WTC11 (cell line): Measurements from ENCODE around the gene ALOX12B. TPM values are rescaled to one million over a fixed set of nuclear protein-coding genes. Genes with fewer than 3 reads are reported as not detected.

Experiments used
- ATAC-seq: fragments of 200-7000 bp; cut with Tn5 transposase; 2 replicates; pipeline ENCODE4 v1.10.0; 2021; ENCODE audit warnings: mild to moderate bottlenecking, moderate library complexity
- CTCF ChIA-PET: fragments of 300-600 bp; sonication (Branson Sonifier 250); formaldehyde crosslinking; loops from one replicate; lab custom pipeline; 2021; ENCODE audit warnings: antibody characterized with exemption; lab: Charles Lee
- POLR2A ChIA-PET: fragments of 350-600 bp; sonication (Branson Sonifier 250); formaldehyde crosslinking; loops from one replicate; lab custom pipeline; 2021; ENCODE audit warnings: antibody characterized with exemption; lab: Charles Lee
- DNase-seq: peaks from one replicate; pipeline ENCODE4 v3.0.0; 2021; ENCODE audit warnings: low spot score
- H3K27ac Mint-ChIP-seq: 2 replicates; pipeline ENCODE4 v1.8.0; 2021; ENCODE audit warnings: mixed read lengths
- H3K27me3 Mint-ChIP-seq: 2 replicates; pipeline ENCODE4 v1.8.0; 2021; ENCODE audit warnings: low read depth, mild to moderate bottlenecking, moderate library complexity, mixed read lengths
- H3K36me3 Mint-ChIP-seq: 2 replicates; pipeline ENCODE4 v1.8.0; 2021; ENCODE audit warnings: mixed read lengths
- H3K4me1 Mint-ChIP-seq: 2 replicates; pipeline ENCODE4 v1.8.0; 2022; ENCODE audit warnings: mixed read lengths
- H3K4me3 Mint-ChIP-seq: 2 replicates; pipeline ENCODE4 v1.8.0; 2021; ENCODE audit warnings: mild to moderate bottlenecking, moderate library complexity, mixed read lengths
- H3K9me3 Mint-ChIP-seq: 2 replicates; pipeline ENCODE4 v1.8.0; 2021; ENCODE audit warnings: mixed read lengths
- CREB1 ChIP-seq: sonication (generic); formaldehyde crosslinking; IDR thresholded peaks from 2 replicates; pipeline ENCODE4 v1.8.0; 2023; ENCODE audit warnings: mild to moderate bottlenecking, missing genetic modification reagents
- ELF4 ChIP-seq: sonication (generic); formaldehyde crosslinking; IDR thresholded peaks from 2 replicates; pipeline ENCODE4 v1.8.1; 2022; ENCODE audit warnings: low read depth, mild to moderate bottlenecking, moderate library complexity, missing genetic modification reagents
- ESRRA ChIP-seq: sonication (generic); formaldehyde crosslinking; IDR thresholded peaks from 2 replicates; pipeline ENCODE4 v1.8.1; 2022; ENCODE audit warnings: mild to moderate bottlenecking, missing genetic modification reagents, borderline replicate concordance
- FOXK1 ChIP-seq: sonication (generic); formaldehyde crosslinking; IDR thresholded peaks from 2 replicates; pipeline ENCODE4 v1.8.0; 2022; ENCODE audit warnings: mild to moderate bottlenecking, moderate library complexity, missing genetic modification reagents
- GABPB1 ChIP-seq: sonication (generic); formaldehyde crosslinking; IDR thresholded peaks from 2 replicates; pipeline ENCODE4 v1.8.1; 2023; ENCODE audit warnings: mild to moderate bottlenecking, missing genetic modification reagents
- GTF2I ChIP-seq: fragments of 250-450 bp; sonication (Bioruptor Pico); conservative IDR thresholded peaks from 2 replicates; pipeline ENCODE4 v1.4.0; 2021; ENCODE audit warnings: mild to moderate bottlenecking
- JUN ChIP-seq: sonication (generic); formaldehyde crosslinking; IDR thresholded peaks from 2 replicates; pipeline ENCODE4 v1.8.0; 2023; ENCODE audit warnings: mild to moderate bottlenecking, missing genetic modification reagents
- KAT7 ChIP-seq: sonication (generic); formaldehyde crosslinking; IDR thresholded peaks from 2 replicates; pipeline ENCODE4 v1.8.1; 2023; ENCODE audit warnings: missing genetic modification reagents, mild to moderate bottlenecking, borderline replicate concordance
- MXD4 ChIP-seq: fragments of 250-450 bp; sonication (Bioruptor Pico); IDR thresholded peaks from 2 replicates; pipeline ENCODE4 v1.8.0; 2021; ENCODE audit warnings: mild to moderate bottlenecking, moderate library complexity, borderline replicate concordance
- NFATC4 ChIP-seq: fragments of 250-450 bp; sonication (Bioruptor Pico); IDR thresholded peaks from 2 replicates; pipeline ENCODE4 v1.9.0; 2021; ENCODE audit warnings: mild to moderate bottlenecking
- NR1H2 ChIP-seq: sonication (generic); formaldehyde crosslinking; IDR thresholded peaks from 2 replicates; pipeline ENCODE4 v1.9.0; 2021; ENCODE audit warnings: mild to moderate bottlenecking, moderate library complexity, missing genetic modification reagents
- NR2C2 ChIP-seq: sonication (generic); formaldehyde crosslinking; IDR thresholded peaks from 2 replicates; pipeline ENCODE4 v1.8.0; 2022; ENCODE audit warnings: mild to moderate bottlenecking, missing genetic modification reagents
- NR3C1 ChIP-seq: sonication (generic); formaldehyde crosslinking; conservative IDR thresholded peaks from 2 replicates; pipeline ENCODE4 v1.8.1; 2023; ENCODE audit warnings: low read depth, mild to moderate bottlenecking, missing genetic modification reagents
- TEAD1 ChIP-seq: sonication (generic); formaldehyde crosslinking; IDR thresholded peaks from 2 replicates; pipeline ENCODE4 v1.8.0; 2022; ENCODE audit warnings: mild to moderate bottlenecking, missing genetic modification reagents
- TEAD4 ChIP-seq: sonication (generic); formaldehyde crosslinking; IDR thresholded peaks from 2 replicates; pipeline ENCODE4 v1.8.0; 2022; ENCODE audit warnings: mild to moderate bottlenecking, missing genetic modification reagents
- ZBTB21 ChIP-seq: sonication (generic); formaldehyde crosslinking; IDR thresholded peaks from 2 replicates; pipeline ENCODE4 v1.8.1; 2023; ENCODE audit warnings: mild to moderate bottlenecking, missing genetic modification reagents, borderline replicate concordance
- ZNF121 ChIP-seq: sonication (generic); formaldehyde crosslinking; IDR thresholded peaks from 2 replicates; pipeline ENCODE4 v1.8.0; 2023; ENCODE audit warnings: missing genetic modification reagents
- ZNF317 ChIP-seq: sonication (generic); formaldehyde crosslinking; IDR thresholded peaks from 2 replicates; pipeline ENCODE4 v1.8.1; 2023; ENCODE audit warnings: low read depth, mild to moderate bottlenecking, moderate library complexity, missing genetic modification reagents, borderline replicate concordance
- ZNF396 ChIP-seq: fragments of 250-450 bp; sonication (Bioruptor Pico); IDR thresholded peaks from 2 replicates; pipeline ENCODE4 v1.8.0; 2021; ENCODE audit warnings: mild to moderate bottlenecking, moderate library complexity, borderline replicate concordance
- ZNF416 ChIP-seq: fragments of 250-450 bp; sonication (Bioruptor Pico); IDR thresholded peaks from 2 replicates; pipeline ENCODE4 v1.9.0; 2021; ENCODE audit warnings: mild to moderate bottlenecking, inconsistent platforms
- total RNA-seq: library from RNA; stranded (reverse); gene quantifications from 3 replicates; pipeline ENCODE4 v1.2.3, GENCODE V29; 2021
- TF ChIP-seq, protein P1 (sequence below): sonication (generic); formaldehyde crosslinking; IDR thresholded peaks from 2 replicates; pipeline ENCODE4 v1.8.0; 2022; ENCODE audit warnings: mild to moderate bottlenecking, missing genetic modification reagents
- TF ChIP-seq, protein P2 (sequence below): fragments of 250-450 bp; sonication (Bioruptor Pico); IDR thresholded peaks from 2 replicates; pipeline ENCODE4 v1.9.0; 2021; ENCODE audit warnings: mild to moderate bottlenecking
- TF ChIP-seq, protein P3 (sequence below): sonication (generic); formaldehyde crosslinking; IDR thresholded peaks from 2 replicates; pipeline ENCODE4 v1.8.1; 2023; ENCODE audit warnings: mild to moderate bottlenecking, missing genetic modification reagents, borderline replicate concordance
- TF ChIP-seq, protein P4 (sequence below): fragments of 250-450 bp; sonication (Bioruptor Pico); IDR thresholded peaks from 2 replicates; pipeline ENCODE4 v1.9.0; 2021; ENCODE audit warnings: mild to moderate bottlenecking
- TF ChIP-seq, protein P5 (sequence below): fragments of 250-450 bp; sonication (Bioruptor Pico); IDR thresholded peaks from 2 replicates; pipeline ENCODE4 v1.9.0; 2021; ENCODE audit warnings: moderate library complexity, mild to moderate bottlenecking, inconsistent platforms, borderline replicate concordance
- TF ChIP-seq, protein P6 (sequence below): sonication (generic); formaldehyde crosslinking; IDR thresholded peaks from 2 replicates; pipeline ENCODE4 v1.8.0; 2022; ENCODE audit warnings: mild to moderate bottlenecking, missing genetic modification reagents

The ALOX12B gene
- total RNA-seq, 1 experiment from 2014 or later, result 0.72 TPM

DNA sequence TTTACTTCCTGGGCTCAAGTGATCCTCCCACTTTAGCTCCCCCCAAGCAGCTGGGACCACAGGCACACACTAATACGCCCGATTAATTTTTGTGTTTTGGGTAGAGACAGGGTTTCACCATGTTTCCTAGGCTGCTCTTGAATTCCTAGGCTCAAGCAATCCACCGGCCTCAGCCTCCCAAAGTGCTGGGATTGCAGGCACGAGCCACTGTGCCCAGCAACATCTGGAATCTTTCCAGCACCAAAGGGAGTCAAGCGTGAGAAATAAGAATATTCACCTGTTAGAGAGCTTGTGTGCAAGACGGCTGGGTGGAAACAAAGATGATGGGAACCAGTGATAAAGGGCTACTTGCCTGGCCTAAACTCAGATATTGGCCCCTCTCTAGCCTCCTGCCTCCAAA is 14.2 kb upstream of the ALOX12B start:
- no peak overlapping the region for H3K4me3 Mint-ChIP-seq
- DNase-seq, result no peak
- peaks cover 23% of the 10 kb centered on the region for H3K27me3 Mint-ChIP-seq
- no peaks in the 10 kb centered on the region for H3K36me3 Mint-ChIP-seq
- CTCF ChIA-PET, result interaction anchor here (1.0 to 12.6 kb wide), 3 partner anchors 8 to 17 kb away, joined by 4 to 127 read pairs (median 4); no protein-coding TSS in a partner anchor
- H3K27ac Mint-ChIP-seq, result no peak overlapping the region
- no peak for ATAC-seq
- TF ChIP-seq, protein P1, sequence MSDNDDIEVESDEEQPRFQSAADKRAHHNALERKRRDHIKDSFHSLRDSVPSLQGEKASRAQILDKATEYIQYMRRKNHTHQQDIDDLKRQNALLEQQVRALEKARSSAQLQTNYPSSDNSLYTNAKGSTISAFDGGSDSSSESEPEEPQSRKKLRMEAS, result no peak
- TF ChIP-seq TEAD4 (no peak), GABPB1 (CRISPR knock-in tag) (no peak), NR1H2 (CRISPR knock-in tag) (no peak), KAT7 (CRISPR knock-in tag) (no peak), ZNF416 (no peak), GTF2I (CRISPR knock-in tag) (no peak), MXD4 (CRISPR knock-in tag) (no peak), NFATC4 (CRISPR knock-in tag) (no peak), ESRRA (CRISPR knock-in tag) (no peak)
- TF ChIP-seq, protein P2, sequence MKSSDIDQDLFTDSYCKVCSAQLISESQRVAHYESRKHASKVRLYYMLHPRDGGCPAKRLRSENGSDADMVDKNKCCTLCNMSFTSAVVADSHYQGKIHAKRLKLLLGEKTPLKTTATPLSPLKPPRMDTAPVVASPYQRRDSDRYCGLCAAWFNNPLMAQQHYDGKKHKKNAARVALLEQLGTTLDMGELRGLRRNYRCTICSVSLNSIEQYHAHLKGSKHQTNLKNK (CRISPR knock-in tag), result no peak
- TF ChIP-seq, protein P3, sequence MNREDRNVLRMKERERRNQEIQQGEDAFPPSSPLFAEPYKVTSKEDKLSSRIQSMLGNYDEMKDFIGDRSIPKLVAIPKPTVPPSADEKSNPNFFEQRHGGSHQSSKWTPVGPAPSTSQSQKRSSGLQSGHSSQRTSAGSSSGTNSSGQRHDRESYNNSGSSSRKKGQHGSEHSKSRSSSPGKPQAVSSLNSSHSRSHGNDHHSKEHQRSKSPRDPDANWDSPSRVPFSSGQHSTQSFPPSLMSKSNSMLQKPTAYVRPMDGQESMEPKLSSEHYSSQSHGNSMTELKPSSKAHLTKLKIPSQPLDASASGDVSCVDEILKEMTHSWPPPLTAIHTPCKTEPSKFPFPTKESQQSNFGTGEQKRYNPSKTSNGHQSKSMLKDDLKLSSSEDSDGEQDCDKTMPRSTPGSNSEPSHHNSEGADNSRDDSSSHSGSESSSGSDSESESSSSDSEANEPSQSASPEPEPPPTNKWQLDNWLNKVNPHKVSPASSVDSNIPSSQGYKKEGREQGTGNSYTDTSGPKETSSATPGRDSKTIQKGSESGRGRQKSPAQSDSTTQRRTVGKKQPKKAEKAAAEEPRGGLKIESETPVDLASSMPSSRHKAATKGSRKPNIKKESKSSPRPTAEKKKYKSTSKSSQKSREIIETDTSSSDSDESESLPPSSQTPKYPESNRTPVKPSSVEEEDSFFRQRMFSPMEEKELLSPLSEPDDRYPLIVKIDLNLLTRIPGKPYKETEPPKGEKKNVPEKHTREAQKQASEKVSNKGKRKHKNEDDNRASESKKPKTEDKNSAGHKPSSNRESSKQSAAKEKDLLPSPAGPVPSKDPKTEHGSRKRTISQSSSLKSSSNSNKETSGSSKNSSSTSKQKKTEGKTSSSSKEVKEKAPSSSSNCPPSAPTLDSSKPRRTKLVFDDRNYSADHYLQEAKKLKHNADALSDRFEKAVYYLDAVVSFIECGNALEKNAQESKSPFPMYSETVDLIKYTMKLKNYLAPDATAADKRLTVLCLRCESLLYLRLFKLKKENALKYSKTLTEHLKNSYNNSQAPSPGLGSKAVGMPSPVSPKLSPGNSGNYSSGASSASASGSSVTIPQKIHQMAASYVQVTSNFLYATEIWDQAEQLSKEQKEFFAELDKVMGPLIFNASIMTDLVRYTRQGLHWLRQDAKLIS (CRISPR knock-in tag), result no peak
- TF ChIP-seq, protein P4, sequence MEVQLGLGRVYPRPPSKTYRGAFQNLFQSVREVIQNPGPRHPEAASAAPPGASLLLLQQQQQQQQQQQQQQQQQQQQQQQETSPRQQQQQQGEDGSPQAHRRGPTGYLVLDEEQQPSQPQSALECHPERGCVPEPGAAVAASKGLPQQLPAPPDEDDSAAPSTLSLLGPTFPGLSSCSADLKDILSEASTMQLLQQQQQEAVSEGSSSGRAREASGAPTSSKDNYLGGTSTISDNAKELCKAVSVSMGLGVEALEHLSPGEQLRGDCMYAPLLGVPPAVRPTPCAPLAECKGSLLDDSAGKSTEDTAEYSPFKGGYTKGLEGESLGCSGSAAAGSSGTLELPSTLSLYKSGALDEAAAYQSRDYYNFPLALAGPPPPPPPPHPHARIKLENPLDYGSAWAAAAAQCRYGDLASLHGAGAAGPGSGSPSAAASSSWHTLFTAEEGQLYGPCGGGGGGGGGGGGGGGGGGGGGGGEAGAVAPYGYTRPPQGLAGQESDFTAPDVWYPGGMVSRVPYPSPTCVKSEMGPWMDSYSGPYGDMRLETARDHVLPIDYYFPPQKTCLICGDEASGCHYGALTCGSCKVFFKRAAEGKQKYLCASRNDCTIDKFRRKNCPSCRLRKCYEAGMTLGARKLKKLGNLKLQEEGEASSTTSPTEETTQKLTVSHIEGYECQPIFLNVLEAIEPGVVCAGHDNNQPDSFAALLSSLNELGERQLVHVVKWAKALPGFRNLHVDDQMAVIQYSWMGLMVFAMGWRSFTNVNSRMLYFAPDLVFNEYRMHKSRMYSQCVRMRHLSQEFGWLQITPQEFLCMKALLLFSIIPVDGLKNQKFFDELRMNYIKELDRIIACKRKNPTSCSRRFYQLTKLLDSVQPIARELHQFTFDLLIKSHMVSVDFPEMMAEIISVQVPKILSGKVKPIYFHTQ (CRISPR knock-in tag), result no peak
- TF ChIP-seq, protein P5, sequence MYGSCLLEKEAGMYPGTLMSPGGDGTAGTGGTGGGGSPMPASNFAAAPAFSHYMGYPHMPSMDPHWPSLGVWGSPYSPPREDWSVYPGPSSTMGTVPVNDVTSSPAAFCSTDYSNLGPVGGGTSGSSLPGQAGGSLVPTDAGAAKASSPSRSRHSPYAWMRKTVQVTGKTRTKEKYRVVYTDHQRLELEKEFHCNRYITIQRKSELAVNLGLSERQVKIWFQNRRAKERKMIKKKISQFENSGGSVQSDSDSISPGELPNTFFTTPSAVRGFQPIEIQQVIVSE (CRISPR knock-in tag), result no peak
- TF ChIP-seq, all 79 proteins: peak for 0
- no peaks in the 10 kb centered on the region; the same call in 1 of the 2 replicates for H3K9me3 Mint-ChIP-seq
- peaks cover 6% of the 10 kb centered on the region; the same call in 1 of the 2 replicates for H3K4me1 Mint-ChIP-seq
- POLR2A ChIA-PET, result no interaction called here

DNA sequence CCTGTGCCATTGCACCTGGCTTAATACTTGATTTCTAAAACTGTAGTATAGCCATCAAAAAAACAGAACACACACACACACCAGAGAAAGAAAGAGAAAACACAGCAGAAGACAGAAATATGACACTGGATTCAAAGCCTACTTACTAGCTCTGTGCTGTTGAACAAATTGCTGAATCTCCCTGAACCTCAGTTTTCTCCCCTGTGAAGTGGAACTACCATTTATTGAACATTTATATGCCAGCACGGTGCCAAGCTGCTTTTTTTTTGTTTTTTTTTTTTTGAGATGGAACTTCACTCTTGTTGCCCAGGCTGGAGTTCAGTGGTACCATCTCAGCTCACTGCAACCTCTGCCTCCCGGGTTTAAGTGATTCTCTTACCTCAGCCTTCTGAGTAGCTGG is 13.2 kb upstream of the ALOX12B start:
- H3K9me3 Mint-ChIP-seq, result no peaks in the 10 kb centered on the region; the same call in 1 of the 2 replicates
- no peak for TF ChIP-seq NR3C1 (CRISPR knock-in tag)
- no peak for TF ChIP-seq ZNF396 (CRISPR knock-in tag)
- no peak for TF ChIP-seq ELF4 (CRISPR knock-in tag)
- no peak for TF ChIP-seq TEAD1 (CRISPR knock-in tag)
- TF ChIP-seq ZNF121, result no peak
- TF ChIP-seq NR2C2 (CRISPR knock-in tag), result no peak
- TF ChIP-seq, protein P6, sequence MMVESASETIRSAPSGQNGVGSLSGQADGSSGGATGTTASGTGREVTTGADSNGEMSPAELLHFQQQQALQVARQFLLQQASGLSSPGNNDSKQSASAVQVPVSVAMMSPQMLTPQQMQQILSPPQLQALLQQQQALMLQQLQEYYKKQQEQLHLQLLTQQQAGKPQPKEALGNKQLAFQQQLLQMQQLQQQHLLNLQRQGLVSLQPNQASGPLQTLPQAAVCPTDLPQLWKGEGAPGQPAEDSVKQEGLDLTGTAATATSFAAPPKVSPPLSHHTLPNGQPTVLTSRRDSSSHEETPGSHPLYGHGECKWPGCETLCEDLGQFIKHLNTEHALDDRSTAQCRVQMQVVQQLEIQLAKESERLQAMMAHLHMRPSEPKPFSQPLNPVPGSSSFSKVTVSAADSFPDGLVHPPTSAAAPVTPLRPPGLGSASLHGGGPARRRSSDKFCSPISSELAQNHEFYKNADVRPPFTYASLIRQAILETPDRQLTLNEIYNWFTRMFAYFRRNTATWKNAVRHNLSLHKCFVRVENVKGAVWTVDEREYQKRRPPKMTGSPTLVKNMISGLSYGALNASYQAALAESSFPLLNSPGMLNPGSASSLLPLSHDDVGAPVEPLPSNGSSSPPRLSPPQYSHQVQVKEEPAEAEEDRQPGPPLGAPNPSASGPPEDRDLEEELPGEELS, result no peak
- TF ChIP-seq ZBTB21 (CRISPR knock-in tag), result no peak
- no peak for TF ChIP-seq JUN (CRISPR knock-in tag)
- no peak for TF ChIP-seq CREB1 (CRISPR knock-in tag)
- no peak for TF ChIP-seq ZNF317 (CRISPR knock-in tag)
- no peak for TF ChIP-seq FOXK1
- TF ChIP-seq, all 79 proteins: peak for 0
- ATAC-seq (no peak), DNase-seq (no peak)
- ChIA-PET POLR2A (no interaction called here), CTCF (interaction anchor here (1.0 to 4.2 kb wide), 8 partner anchors 9 to 84 kb away, joined by 3 to 19 read pairs (median 4); partner anchors contain the start of gene ALOXE3)
- Mint-ChIP-seq H3K27me3 (peaks cover 22% of the 10 kb centered on the region), H3K36me3 (no peaks in the 10 kb centered on the region), H3K27ac (no peak overlapping the region), H3K4me3 (no peak overlapping the region), H3K4me1 (0 out of 2 replicates have a peak, but pooled peaks cover 2% of the 10 kb centered on the region)
